ENCODE data around the gene SOAT1. TPM values are rescaled to one million over a fixed set of nuclear protein-coding genes. Genes with fewer than 3 reads are reported as not detected.

SOAT1 gene
- total RNA-seq, 1 experiment from 2014 or later = 7.5 TPM

GRCh38 chr1:179283992-179284391 is 9.6 kb upstream of the SOAT1 start:
- Mint-ChIP-seq H3K27me3 (ENCODE audit: low read depth) (peaks cover 7% of the 10 kb centered on the region), H3K36me3 (ENCODE audit: insufficient read depth in 1 of 3, low read depth in 3 of 3) (peaks cover under 1 to 6% (median 4%) of the 10 kb centered on the region in 3 experiments; a peak in 6 of 7 replicates), H3K4me1 (peaks cover 0 to 1% of the 10 kb centered on the region in 2 experiments; a peak in 1 of 4 replicates), H3K4me3 (no peak overlapping the region), H3K9me3 (peaks cover 4 to 12% of the 10 kb centered on the region in 2 experiments), H3K27ac (no peak overlapping the region)
- H3K4me2 ChIP-seq (ENCODE audit: insufficient read depth, insufficient read length, low read length) = no peak overlapping the region
- no peaks in the 10 kb centered on the region for H4K20me1 ChIP-seq (ENCODE audit: control insufficient read depth, insufficient read depth, insufficient read length)
- WGBS (ENCODE audit: extremely low coverage, insufficient read length, low lambda C conversion rate) = no CpG with 5 or more reads among the region's 2 CpGs
- no peaks in the 10 kb centered on the region for H3K27me3 ChIP-seq (ENCODE audit: insufficient read depth, low read length)
- H3K4ac ChIP-seq (ENCODE audit: low read depth, low read length) = no peak overlapping the region
- H3K27ac ChIP-seq (ENCODE audit: insufficient read length, low read depth, low read length) = no peak overlapping the region
- H2AK5ac ChIP-seq (ENCODE audit: insufficient read length, low read length) = no peak overlapping the region
- no peak for TF ChIP-seq CTCF (conservative IDR thresholded peaks at IDR 0.05)
- H2BK20ac ChIP-seq (ENCODE audit: low read depth, low read length, poor library complexity, severe bottlenecking) = no peak overlapping the region
- no peak overlapping the region for H3K9ac ChIP-seq (ENCODE audit: extremely low read depth, insufficient read length, low read length)
- H4K8ac ChIP-seq (replicated peaks; ENCODE audit: insufficient read length, low read depth, low read length) = no peak overlapping the region
- no peak overlapping the region for H3T11ph ChIP-seq (ENCODE audit: low read length)
- H3K79me2 ChIP-seq (ENCODE audit: insufficient read depth, low read length) = no peaks in the 10 kb centered on the region
- no peak overlapping the region for H3K18ac ChIP-seq (ENCODE audit: insufficient read length, low read depth, low read length)
- no peak overlapping the region for H4K5ac ChIP-seq (ENCODE audit: insufficient read length, low read depth, low read length)
- no peak overlapping the region for H2BK120ac ChIP-seq (ENCODE audit: low read depth, low read length, poor library complexity, severe bottlenecking)
- H2BK5ac ChIP-seq (ENCODE audit: insufficient read length, low read length) = no peak overlapping the region
- no peaks in the 10 kb centered on the region for H3K4me1 ChIP-seq (ENCODE audit: insufficient read depth, low read length)
- H2AFZ ChIP-seq (ENCODE audit: low read length) = no peak overlapping the region
- H3K23me2 ChIP-seq (ENCODE audit: insufficient read length, low read depth, low read length, poor library complexity, severe bottlenecking) = no peaks in the 10 kb centered on the region
- H3K79me1 ChIP-seq (ENCODE audit: insufficient read depth, low read depth, low read length, poor library complexity, severe bottlenecking) = no peaks in the 10 kb centered on the region
- no peak overlapping the region for H4K91ac ChIP-seq (ENCODE audit: insufficient read length, low read depth, low read length)
- H3K14ac ChIP-seq (ENCODE audit: insufficient read depth, low read length) = no peak overlapping the region
- no peak overlapping the region for H3K23ac ChIP-seq (ENCODE audit: insufficient read length, low read depth, low read length)
- H3K56ac ChIP-seq (ENCODE audit: insufficient read length, low read depth, low read length) = no peak overlapping the region
- DNase-seq = no peak
- no peak overlapping the region for H2BK15ac ChIP-seq (ENCODE audit: low read depth, low read length)
- H3K9me3 ChIP-seq (ENCODE audit: control insufficient read depth, low read depth, low read length) = no peaks in the 10 kb centered on the region
- H2BK12ac ChIP-seq (ENCODE audit: insufficient read length, low read depth, low read length) = no peak overlapping the region

Measured in H9 (cell line).